HepG2 (cell line): ENCODE data around the gene JAG1. TPM values are rescaled to one million over a fixed set of nuclear protein-coding genes. Genes with fewer than 3 reads are reported as not detected.

Experiments
- CENPT ChIP-seq: sonication (generic); formaldehyde crosslinking; IDR thresholded peaks from 2 replicates; pipeline ENCODE4 v1.8.0; 2022; ENCODE audit warnings: low read depth, mild to moderate bottlenecking, moderate library complexity, missing genetic modification reagents
- CREM ChIP-seq, 2 experiments: sonication (generic) in 1 of 2; formaldehyde crosslinking in 1 of 2; IDR thresholded peaks; 2 replicates each; pipeline versions ENCODE4 v1.4.0 to v1.6.1; 2016 to 2020; ENCODE audit warnings: antibody characterized with exemption in 1 of 2, mild to moderate bottlenecking in 1 of 2, missing genetic modification reagents in 1 of 2
- DPF2 ChIP-seq: sonication (generic); formaldehyde crosslinking; IDR thresholded peaks from 2 replicates; pipeline ENCODE4 v1.4.0; 2020; ENCODE audit warnings: mild to moderate bottlenecking, low read depth, missing genetic modification reagents, borderline replicate concordance
- GABPB1 ChIP-seq: IDR thresholded peaks from 2 replicates; pipeline ENCODE4 v1.6.1; 2016; ENCODE audit warnings: mild to moderate bottlenecking, missing genetic modification reagents, moderate library complexity, missing compliant biosample characterization
- GATAD2A ChIP-seq: IDR thresholded peaks from 2 replicates; pipeline ENCODE4 v1.6.1; 2016
- HHEX ChIP-seq: IDR thresholded peaks from 2 replicates; pipeline ENCODE4 v1.6.1; 2016; ENCODE audit warnings: control low read depth
- IKZF1 ChIP-seq: fragments of 450-650 bp; IDR thresholded peaks from 2 replicates; pipeline ENCODE4 v1.7.1; 2016
- KDM2A ChIP-seq: sonication (generic); formaldehyde crosslinking; IDR thresholded peaks from 2 replicates; pipeline ENCODE4 v1.4.0; 2020; ENCODE audit warnings: low read depth, missing genetic modification reagents, borderline replicate concordance
- KLF12 ChIP-seq: sonication (generic); formaldehyde crosslinking; IDR thresholded peaks from 2 replicates; pipeline ENCODE4 v1.4.0; 2020; ENCODE audit warnings: missing genetic modification reagents, borderline replicate concordance
- NFIC ChIP-seq: IDR thresholded peaks from 2 replicates; pipeline ENCODE4 v1.6.1; 2012; ENCODE audit warnings: mild to moderate bottlenecking, low read length, inconsistent platforms
- SP5 ChIP-seq: IDR thresholded peaks from 2 replicates; pipeline ENCODE4 v1.6.1; 2016; ENCODE audit warnings: low read depth, borderline replicate concordance
- SRF ChIP-seq: IDR thresholded peaks from 2 replicates; pipeline ENCODE4 v1.6.1; 2011; ENCODE audit warnings: mild to moderate bottlenecking, low read depth, low read length, moderate library complexity
- ZIK1 ChIP-seq: sonication (generic); formaldehyde crosslinking; IDR thresholded peaks from 2 replicates; pipeline ENCODE4 v1.5.0; 2020; ENCODE audit warnings: mild to moderate bottlenecking, low read depth, missing genetic modification reagents, borderline replicate concordance
- ZKSCAN1 ChIP-seq: fragments of 150-350 bp; IDR thresholded peaks from 2 replicates; pipeline ENCODE4 v1.6.1; 2014; ENCODE audit warnings: low read length
- ZNF20 ChIP-seq: sonication (generic); formaldehyde crosslinking; IDR thresholded peaks from 2 replicates; pipeline ENCODE4 v1.4.0; 2020; ENCODE audit warnings: mild to moderate bottlenecking, moderate library complexity, missing genetic modification reagents
- ZNF354B ChIP-seq: sonication (generic); formaldehyde crosslinking; IDR thresholded peaks from 2 replicates; pipeline ENCODE4 v1.8.0; 2022; ENCODE audit warnings: mild to moderate bottlenecking, missing genetic modification reagents
- ZNF383 ChIP-seq: sonication (generic); formaldehyde crosslinking; IDR thresholded peaks from 2 replicates; pipeline ENCODE4 v1.4.0; 2020; ENCODE audit warnings: missing genetic modification reagents, mild to moderate bottlenecking, borderline replicate concordance
- ZNF484 ChIP-seq: sonication (generic); formaldehyde crosslinking; IDR thresholded peaks from 2 replicates; pipeline ENCODE4 v1.5.1; 2020; ENCODE audit warnings: mild to moderate bottlenecking, low read depth, missing genetic modification reagents, borderline replicate concordance
- ZNF563 ChIP-seq: sonication (generic); formaldehyde crosslinking; IDR thresholded peaks from 2 replicates; pipeline ENCODE4 v1.8.0; 2022; ENCODE audit warnings: mild to moderate bottlenecking, moderate library complexity, missing genetic modification reagents
- ZNF570 ChIP-seq: sonication (generic); formaldehyde crosslinking; IDR thresholded peaks from 2 replicates; pipeline ENCODE4 v1.4.0; 2020; ENCODE audit warnings: mild to moderate bottlenecking, missing genetic modification reagents, borderline replicate concordance
- ZNF589 ChIP-seq: sonication (generic); formaldehyde crosslinking; conservative IDR thresholded peaks from 2 replicates; pipeline ENCODE4 v1.8.0; 2022; ENCODE audit warnings: mild to moderate bottlenecking, moderate library complexity, missing genetic modification reagents
- ZNF607 ChIP-seq: sonication (generic); formaldehyde crosslinking; IDR thresholded peaks from 2 replicates; pipeline ENCODE4 v1.5.1; 2020; ENCODE audit warnings: missing genetic modification reagents, mild to moderate bottlenecking, borderline replicate concordance
- ZNF709 ChIP-seq: sonication (generic); formaldehyde crosslinking; IDR thresholded peaks from 2 replicates; pipeline ENCODE4 v1.5.0; 2020; ENCODE audit warnings: mild to moderate bottlenecking, missing genetic modification reagents
- ZNF766 ChIP-seq: sonication (generic); formaldehyde crosslinking; IDR thresholded peaks from 2 replicates; pipeline ENCODE4 v1.5.0; 2020; ENCODE audit warnings: missing genetic modification reagents, borderline replicate concordance
- polyA plus RNA-seq, 8 experiments: library from polyadenylated mRNA; depleted of rRNA in 3 of 8; stranded (reverse) in 7 of 8; unstranded in 1 of 8; fragments of >200 nt; fragmentation: Illumina TruSeq in 4 of 8; extraction: Trizol in 4 of 8; gene quantifications; 2 replicates each; pipeline versions ENCODE4 v1.2.1 to v1.2.3, GENCODE V29; 2011 to 2016; ENCODE audit warnings: low read depth in 4 of 8, missing spikeins in 1 of 8, mixed read lengths in 1 of 8; ENCODE audit not compliant: insufficient read depth in 1 of 8
- total RNA-seq, 5 experiments: library from RNA; depleted of rRNA; stranded (reverse); fragments of >200 nt; fragmentation: Illumina TruSeq; extraction: Trizol; gene quantifications; 2 replicates each; pipeline ENCODE4 v1.2.3, GENCODE V29; 2016; ENCODE audit warnings: low read depth in 1 of 5
- TF ChIP-seq, protein P1 (sequence below), 2 experiments: sonication (generic) in 1 of 2; formaldehyde crosslinking in 1 of 2; IDR thresholded peaks; 2 replicates each; pipeline versions ENCODE4 v1.4.0 to v1.6.1; 2018 to 2020; ENCODE audit warnings: missing genetic modification reagents in 2 of 2, borderline replicate concordance in 1 of 2, low read depth in 1 of 2, mild to moderate bottlenecking in 1 of 2, missing biosample characterization in 1 of 2
- TF ChIP-seq, protein P2 (sequence below): sonication (generic); formaldehyde crosslinking; IDR thresholded peaks from 2 replicates; pipeline ENCODE4 v1.8.0; 2023; ENCODE audit warnings: mild to moderate bottlenecking, missing genetic modification reagents
- TF ChIP-seq, protein P3 (sequence below): sonication (generic); formaldehyde crosslinking; IDR thresholded peaks from 2 replicates; pipeline ENCODE4 v1.4.0; 2020; ENCODE audit warnings: mild to moderate bottlenecking, missing genetic modification reagents
- TF ChIP-seq, protein P4 (sequence below): sonication (generic); formaldehyde crosslinking; IDR thresholded peaks from 2 replicates; pipeline ENCODE4 v1.8.1; 2023; ENCODE audit warnings: mild to moderate bottlenecking, missing genetic modification reagents, borderline replicate concordance
- TF ChIP-seq, protein P5 (sequence below): sonication (generic); formaldehyde crosslinking; IDR thresholded peaks from 2 replicates; pipeline ENCODE4 v1.8.1; 2023; ENCODE audit warnings: missing genetic modification reagents, mild to moderate bottlenecking, borderline replicate concordance

The JAG1 gene
- total and polyA plus RNA-seq, 2 of the 13 experiments (the other 11 are each of a cell fraction or from before 2014, with no cell fraction given), result 47.1 to 56.3 TPM

DNA sequence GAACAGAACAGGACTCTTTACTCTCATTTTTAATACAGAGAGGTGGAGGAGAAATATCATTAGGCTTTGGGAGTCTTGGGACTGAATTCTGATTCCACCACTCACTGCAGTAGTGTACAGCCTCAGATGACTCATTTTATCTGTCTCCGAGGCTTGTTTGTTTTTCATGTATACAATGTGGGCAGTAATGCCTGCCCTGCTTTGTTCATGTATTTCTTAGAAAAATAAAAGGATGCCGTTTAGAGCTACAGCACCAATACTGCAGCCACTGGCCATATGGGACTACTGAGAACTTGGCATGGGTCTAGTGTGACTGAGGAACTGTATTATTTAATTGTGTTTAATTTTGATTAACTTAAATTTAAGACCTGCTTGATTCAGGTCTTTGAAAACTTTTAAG lies 41.2 kb upstream of the JAG1 start (continued):
- TF ChIP-seq ZNF709 (CRISPR knock-in tag) (no peak), KDM2A (no peak), CENPT (CRISPR knock-in tag) (no peak), ZIK1 (CRISPR knock-in tag) (no peak), ZKSCAN1 (no peak), IKZF1 (no peak), ZNF589 (CRISPR knock-in tag) (no peak), SP5 (CRISPR knock-in tag) (no peak), GATAD2A (CRISPR knock-in tag) (peak; percentile 76), ZNF766 (CRISPR knock-in tag) (no peak), ZNF607 (CRISPR knock-in tag) (no peak), ZNF20 (CRISPR knock-in tag) (no peak), ZNF354B (CRISPR knock-in tag) (no peak), CREM (IDR thresholded peaks at IDR 0.05) (0 out of 2 replicates have a peak, but pooled peaks have one; percentile 31), CREM (CRISPR knock-in tag; IDR thresholded peaks at IDR 0.05) (no peak), GABPB1 (no peak), SRF (no peak), KLF12 (no peak), ZNF570 (CRISPR knock-in tag) (no peak), DPF2 (CRISPR knock-in tag) (no peak), HHEX (CRISPR knock-in tag) (no peak), ZNF484 (CRISPR knock-in tag) (no peak), NFIC (0 out of 2 replicates have a peak, but pooled peaks have one; percentile 58), ZNF383 (no peak), ZNF563 (CRISPR knock-in tag) (no peak)
- TF ChIP-seq, protein P1, sequence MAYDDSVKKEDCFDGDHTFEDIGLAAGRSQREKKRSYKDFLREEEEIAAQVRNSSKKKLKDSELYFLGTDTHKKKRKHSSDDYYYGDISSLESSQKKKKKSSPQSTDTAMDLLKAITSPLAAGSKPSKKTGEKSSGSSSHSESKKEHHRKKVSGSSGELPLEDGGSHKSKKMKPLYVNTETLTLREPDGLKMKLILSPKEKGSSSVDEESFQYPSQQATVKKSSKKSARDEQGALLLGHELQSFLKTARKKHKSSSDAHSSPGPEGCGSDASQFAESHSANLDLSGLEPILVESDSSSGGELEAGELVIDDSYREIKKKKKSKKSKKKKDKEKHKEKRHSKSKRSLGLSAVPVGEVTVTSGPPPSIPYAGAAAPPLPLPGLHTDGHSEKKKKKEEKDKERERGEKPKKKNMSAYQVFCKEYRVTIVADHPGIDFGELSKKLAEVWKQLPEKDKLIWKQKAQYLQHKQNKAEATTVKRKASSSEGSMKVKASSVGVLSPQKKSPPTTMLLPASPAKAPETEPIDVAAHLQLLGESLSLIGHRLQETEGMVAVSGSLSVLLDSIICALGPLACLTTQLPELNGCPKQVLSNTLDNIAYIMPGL (CRISPR knock-in tag; IDR thresholded peaks at IDR 0.05; ENCODE audit: borderline replicate concordance in 1 of 2, low read depth in 1 of 2), result peak in 1 of 2 experiments; percentile 6; a peak in 1 of 4 replicates
- TF ChIP-seq, protein P2, sequence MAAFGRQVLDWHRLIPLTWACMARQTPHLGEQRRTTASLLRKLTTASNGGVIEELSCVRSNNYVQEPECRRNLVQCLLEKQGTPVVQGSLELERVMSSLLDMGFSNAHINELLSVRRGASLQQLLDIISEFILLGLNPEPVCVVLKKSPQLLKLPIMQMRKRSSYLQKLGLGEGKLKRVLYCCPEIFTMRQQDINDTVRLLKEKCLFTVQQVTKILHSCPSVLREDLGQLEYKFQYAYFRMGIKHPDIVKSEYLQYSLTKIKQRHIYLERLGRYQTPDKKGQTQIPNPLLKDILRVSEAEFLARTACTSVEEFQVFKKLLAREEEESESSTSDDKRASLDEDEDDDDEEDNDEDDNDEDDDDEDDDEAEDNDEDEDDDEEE (CRISPR knock-in tag), result no peak
- TF ChIP-seq, protein P3, sequence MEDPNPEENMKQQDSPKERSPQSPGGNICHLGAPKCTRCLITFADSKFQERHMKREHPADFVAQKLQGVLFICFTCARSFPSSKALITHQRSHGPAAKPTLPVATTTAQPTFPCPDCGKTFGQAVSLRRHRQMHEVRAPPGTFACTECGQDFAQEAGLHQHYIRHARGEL (CRISPR knock-in tag), result no peak
- TF ChIP-seq, protein P4, sequence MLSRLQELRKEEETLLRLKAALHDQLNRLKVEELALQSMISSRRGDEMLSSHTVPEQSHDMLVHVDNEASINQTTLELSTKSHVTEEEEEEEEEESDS, result no peak
- TF ChIP-seq, protein P5, sequence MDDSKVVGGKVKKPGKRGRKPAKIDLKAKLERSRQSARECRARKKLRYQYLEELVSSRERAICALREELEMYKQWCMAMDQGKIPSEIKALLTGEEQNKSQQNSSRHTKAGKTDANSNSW (CRISPR knock-in tag), result no peak
